NB4 (cell line): ENCODE results near the gene POT1.

Experiments
- CTCF ChIP-seq: IDR thresholded peaks from one replicate; pipeline ENCODE4 v1.5.1; 2012; ENCODE audit warnings: low read depth, low read length
- MAX ChIP-seq: IDR thresholded peaks from 2 replicates; pipeline ENCODE4 v1.6.1; 2011; ENCODE audit warnings: low read depth, low read length
- MYC ChIP-seq: IDR thresholded peaks from 2 replicates; pipeline ENCODE4 v1.6.1; 2011; ENCODE audit warnings: low read depth, low read length
- POLR2A ChIP-seq: IDR thresholded peaks from 2 replicates; pipeline ENCODE4 v1.6.1; 2011; ENCODE audit warnings: mild to moderate bottlenecking; ENCODE audit not compliant: insufficient read length; ENCODE audit errors: extremely low read depth

GRCh38 chr7:124930173-124930623 lies 573 bp upstream of the POT1 start:
- no peak for TF ChIP-seq CTCF
- TF ChIP-seq POLR2A, result no peak
- TF ChIP-seq MAX, result no peak
- TF ChIP-seq MYC, result no peak
